ENCODE results near the gene CT45A6. TPM values are rescaled to one million over a fixed set of nuclear protein-coding genes. Genes with fewer than 3 reads are reported as not detected.
"Not testable (repeated sequence)": the region's sequence is repeated elsewhere in the genome, so short reads cannot be mapped to it uniquely, and the experiment has no call there.

The CT45A6 gene
- total RNA-seq: not detected

- H3K4me1 Mint-ChIP-seq; H3K4me3 Mint-ChIP-seq; H3K27me3 Mint-ChIP-seq; ATAC-seq (replicated peaks); H3K27ac Mint-ChIP-seq; H3K9me3 Mint-ChIP-seq; H3K36me3 Mint-ChIP-seq (ENCODE audit: low read depth): not testable (repeated sequence)
Observed at GRCh38 chrX:135802687-135803086, at the start of gene CT45A6. CT45A6 (minus strand) TSS chrX:135802787; CDS start chrX:135798993, 3,794 bp downstream.

- not testable (repeated sequence) for H3K27ac Mint-ChIP-seq; ATAC-seq (replicated peaks); H3K36me3 Mint-ChIP-seq (ENCODE audit: low read depth); H3K9me3 Mint-ChIP-seq; H3K27me3 Mint-ChIP-seq; H3K4me3 Mint-ChIP-seq; H3K4me1 Mint-ChIP-seq
Observed at GRCh38 chrX:135837180-135837579, 34.6 kb upstream of the CT45A6 start, which contains the start of gene CT45A7. CT45A7 (minus strand) TSS chrX:135837280; CDS start chrX:135833533, 3,747 bp downstream.

- H3K27me3 Mint-ChIP-seq; H3K27ac Mint-ChIP-seq; H3K36me3 Mint-ChIP-seq (ENCODE audit: low read depth); ATAC-seq (replicated peaks); H3K4me3 Mint-ChIP-seq; H3K9me3 Mint-ChIP-seq; H3K4me1 Mint-ChIP-seq: not testable (repeated sequence)
Observed at GRCh38 chrX:135819912-135820311, 17.3 kb upstream of the CT45A6 start, which contains the start of gene CT45A2. CT45A2 (minus strand) TSS chrX:135820012; CDS start chrX:135816265, 3,747 bp downstream.

- H3K4me3 Mint-ChIP-seq; ATAC-seq (replicated peaks); H3K27ac Mint-ChIP-seq; H3K4me1 Mint-ChIP-seq; H3K9me3 Mint-ChIP-seq; H3K27me3 Mint-ChIP-seq; H3K36me3 Mint-ChIP-seq (ENCODE audit: low read depth): not testable (repeated sequence)
Observed at GRCh38 chrX:135785403-135785802, 17.2 kb downstream of the CT45A6 start, which contains the start of gene CT45A5. CT45A5 (minus strand) TSS chrX:135785503; CDS start chrX:135781729, 3,774 bp downstream.

GRCh38 chrX:135768091-135768490 lies 34.5 kb downstream of the CT45A6 start, which contains the start of gene CT45A3:
CT45A3 (minus strand) TSS chrX:135768191; CDS start chrX:135764444, 3,747 bp downstream.
- not testable (repeated sequence) for ATAC-seq (replicated peaks); H3K36me3 Mint-ChIP-seq (ENCODE audit: low read depth); H3K27ac Mint-ChIP-seq; H3K27me3 Mint-ChIP-seq; H3K9me3 Mint-ChIP-seq; H3K4me3 Mint-ChIP-seq; H3K4me1 Mint-ChIP-seq

- not testable (repeated sequence) for H3K27me3 Mint-ChIP-seq; ATAC-seq (replicated peaks); H3K36me3 Mint-ChIP-seq (ENCODE audit: low read depth); H3K4me3 Mint-ChIP-seq; H3K27ac Mint-ChIP-seq; H3K9me3 Mint-ChIP-seq; H3K4me1 Mint-ChIP-seq
Observed at GRCh38 chrX:135744739-135745138, 57.8 kb downstream of the CT45A6 start.

Other genes with a start within 250 kb of the CT45A6 start
- not detected for gene CT45A1, start 89.1 kb downstream of the CT45A6 start, total RNA-seq
- gene CT45A3, start 34.6 kb downstream of the CT45A6 start, total RNA-seq: not detected
- gene CT45A5, start 17.3 kb downstream of the CT45A6 start, total RNA-seq: not detected
- not detected for gene CT45A2, start 17.2 kb upstream of the CT45A6 start, total RNA-seq
- gene CT45A7, start 34.5 kb upstream of the CT45A6 start, total RNA-seq: not detected
- not detected for gene CT45A8, start 51.8 kb upstream of the CT45A6 start, total RNA-seq
- not detected for gene CT45A9, start 69.0 kb upstream of the CT45A6 start, total RNA-seq
- gene CT45A10, start 90.7 kb upstream of the CT45A6 start, total RNA-seq: not detected
- not detected for gene SAGE1, start 90.9 kb upstream of the CT45A6 start, total RNA-seq
- 10 to 100 TPM; 14.6 to 17.7 TPM for gene MMGT1, start 171.2 kb upstream of the CT45A6 start, total RNA-seq
- gene SLC9A6, start 182.6 kb upstream of the CT45A6 start, total RNA-seq: 10 to 100 TPM in 1 of 2 donors, 1 to 10 TPM in 1; 9.6 to 15.0 TPM

Measured in activated T-helper 17 cell treated with anti-CD3 and anti-CD28 coated beads, Interleukin-2, amount 50 U/mL, for 72 hours (primary cell).